ENCODE data around the gene NT5E. TPM values are rescaled to one million over a fixed set of nuclear protein-coding genes. Genes with fewer than 3 reads are reported as not detected.

Gene NT5E
- total and polyA plus RNA-seq, 4 donors: 13.5 to 51.5 (median 34.1) TPM

DNA sequence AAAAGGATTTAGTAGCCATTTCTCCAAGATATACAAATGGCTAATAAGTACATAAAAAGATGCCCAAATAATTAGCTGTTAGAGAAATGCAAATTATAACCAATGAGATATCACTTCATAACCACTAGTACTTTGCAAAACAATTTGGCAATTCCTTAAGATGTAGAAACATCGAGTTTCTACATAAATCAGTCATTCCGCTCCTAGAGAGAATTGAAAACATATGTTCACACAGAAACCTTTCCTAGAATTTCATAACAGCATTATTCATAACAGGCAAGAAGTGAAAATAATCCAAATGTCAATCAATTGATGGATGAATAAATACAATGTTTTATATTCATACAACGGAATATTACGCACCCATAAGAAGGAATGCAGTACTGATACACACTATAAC lies 20.5 kb upstream of the NT5E start:
- H3K9me3 ChIP-seq (ENCODE audit: control insufficient read depth in 4 of 4, low read length in 3 of 4): no peaks in the 10 kb centered on the region
- no peak for DNase-seq (ENCODE audit: low spot score)
- TF ChIP-seq FOXA1 (IDR thresholded peaks at IDR 0.05) (no peak), NR2F2 (IDR thresholded peaks at IDR 0.05) (no peak), SP1 (IDR thresholded peaks at IDR 0.05) (no peak), RXRA (IDR thresholded peaks at IDR 0.05) (no peak), HNF4A (conservative IDR thresholded peaks at IDR 0.05) (no peak), HNF4G (IDR thresholded peaks at IDR 0.05) (no peak), EGR1 (IDR thresholded peaks at IDR 0.05; ENCODE audit: low read depth in 2 of 2) (no peak), RAD21 (IDR thresholded peaks at IDR 0.05) (no peak), YY1 (IDR thresholded peaks at IDR 0.05) (no peak), JUND (IDR thresholded peaks at IDR 0.05) (no peak)
- TF ChIP-seq, protein P1, sequence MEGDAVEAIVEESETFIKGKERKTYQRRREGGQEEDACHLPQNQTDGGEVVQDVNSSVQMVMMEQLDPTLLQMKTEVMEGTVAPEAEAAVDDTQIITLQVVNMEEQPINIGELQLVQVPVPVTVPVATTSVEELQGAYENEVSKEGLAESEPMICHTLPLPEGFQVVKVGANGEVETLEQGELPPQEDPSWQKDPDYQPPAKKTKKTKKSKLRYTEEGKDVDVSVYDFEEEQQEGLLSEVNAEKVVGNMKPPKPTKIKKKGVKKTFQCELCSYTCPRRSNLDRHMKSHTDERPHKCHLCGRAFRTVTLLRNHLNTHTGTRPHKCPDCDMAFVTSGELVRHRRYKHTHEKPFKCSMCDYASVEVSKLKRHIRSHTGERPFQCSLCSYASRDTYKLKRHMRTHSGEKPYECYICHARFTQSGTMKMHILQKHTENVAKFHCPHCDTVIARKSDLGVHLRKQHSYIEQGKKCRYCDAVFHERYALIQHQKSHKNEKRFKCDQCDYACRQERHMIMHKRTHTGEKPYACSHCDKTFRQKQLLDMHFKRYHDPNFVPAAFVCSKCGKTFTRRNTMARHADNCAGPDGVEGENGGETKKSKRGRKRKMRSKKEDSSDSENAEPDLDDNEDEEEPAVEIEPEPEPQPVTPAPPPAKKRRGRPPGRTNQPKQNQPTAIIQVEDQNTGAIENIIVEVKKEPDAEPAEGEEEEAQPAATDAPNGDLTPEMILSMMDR (IDR thresholded peaks at IDR 0.05; ENCODE audit: low read depth, low read length, missing input control): no peak
- no peaks in the 10 kb centered on the region for H3K27me3 ChIP-seq (ENCODE audit: control insufficient read depth in 4 of 4, insufficient read depth in 4 of 4, low read length in 3 of 4)
- no peak overlapping the region for H3K27ac ChIP-seq (ENCODE audit: low read depth in 1 of 2, low read length in 2 of 2)
- no peak overlapping the region for H3K4me3 ChIP-seq (ENCODE audit: low read depth in 1 of 3, low read length in 3 of 3)
- H3K36me3 ChIP-seq (ENCODE audit: control insufficient read depth in 4 of 4, insufficient read depth in 3 of 4, low read depth in 1 of 4, low read length in 3 of 4): no peaks in the 10 kb centered on the region
- WGBS: 97% methylated on average over 4 of the region's 4 CpGs
- H3K9ac ChIP-seq (ENCODE audit: low read depth in 1 of 2, low read length in 2 of 2): no peak overlapping the region
- H3K4me1 ChIP-seq (ENCODE audit: control insufficient read depth in 4 of 4, insufficient read depth in 4 of 4, low read length in 3 of 4): no peaks in the 10 kb centered on the region

DNA sequence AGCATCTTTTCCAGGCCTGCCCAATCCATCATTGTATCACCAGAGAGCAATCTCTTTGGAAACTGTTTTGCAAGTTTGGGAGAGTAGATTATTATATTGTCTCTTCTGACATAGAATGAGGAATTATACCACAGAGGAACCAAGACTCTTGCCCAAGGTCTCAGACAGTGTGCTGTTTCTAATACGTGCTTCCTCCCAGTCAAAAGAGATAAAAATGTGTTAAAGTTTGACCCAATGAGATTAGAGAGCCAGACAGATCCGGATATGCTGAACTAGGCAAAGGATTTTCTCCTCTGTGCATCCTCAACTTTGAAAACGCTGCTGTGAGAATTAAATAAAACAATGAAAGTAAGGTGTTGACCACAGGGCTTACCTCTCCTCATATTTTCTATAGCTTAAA lies 18.6 kb upstream of the NT5E start:
- no peaks in the 10 kb centered on the region for H3K36me3 ChIP-seq (ENCODE audit: control insufficient read depth in 4 of 4, insufficient read depth in 3 of 4, low read depth in 1 of 4, low read length in 3 of 4)
- no peaks in the 10 kb centered on the region for H3K27me3 ChIP-seq (ENCODE audit: control insufficient read depth in 4 of 4, insufficient read depth in 4 of 4, low read length in 3 of 4)
- no peak for DNase-seq (ENCODE audit: low spot score)
- no peak overlapping the region for H3K27ac ChIP-seq (ENCODE audit: low read depth in 1 of 2, low read length in 2 of 2)
- no peaks in the 10 kb centered on the region for H3K9me3 ChIP-seq (ENCODE audit: control insufficient read depth in 4 of 4, low read length in 3 of 4)
- no peak for TF ChIP-seq RAD21 (IDR thresholded peaks at IDR 0.05)
- no peak for TF ChIP-seq FOXA2 (IDR thresholded peaks at IDR 0.05)
- TF ChIP-seq, protein P2, sequence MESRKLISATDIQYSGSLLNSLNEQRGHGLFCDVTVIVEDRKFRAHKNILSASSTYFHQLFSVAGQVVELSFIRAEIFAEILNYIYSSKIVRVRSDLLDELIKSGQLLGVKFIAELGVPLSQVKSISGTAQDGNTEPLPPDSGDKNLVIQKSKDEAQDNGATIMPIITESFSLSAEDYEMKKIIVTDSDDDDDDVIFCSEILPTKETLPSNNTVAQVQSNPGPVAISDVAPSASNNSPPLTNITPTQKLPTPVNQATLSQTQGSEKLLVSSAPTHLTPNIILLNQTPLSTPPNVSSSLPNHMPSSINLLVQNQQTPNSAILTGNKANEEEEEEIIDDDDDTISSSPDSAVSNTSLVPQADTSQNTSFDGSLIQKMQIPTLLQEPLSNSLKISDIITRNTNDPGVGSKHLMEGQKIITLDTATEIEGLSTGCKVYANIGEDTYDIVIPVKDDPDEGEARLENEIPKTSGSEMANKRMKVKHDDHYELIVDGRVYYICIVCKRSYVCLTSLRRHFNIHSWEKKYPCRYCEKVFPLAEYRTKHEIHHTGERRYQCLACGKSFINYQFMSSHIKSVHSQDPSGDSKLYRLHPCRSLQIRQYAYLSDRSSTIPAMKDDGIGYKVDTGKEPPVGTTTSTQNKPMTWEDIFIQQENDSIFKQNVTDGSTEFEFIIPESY (IDR thresholded peaks at IDR 0.05): no peak
- TF ChIP-seq, protein P3, sequence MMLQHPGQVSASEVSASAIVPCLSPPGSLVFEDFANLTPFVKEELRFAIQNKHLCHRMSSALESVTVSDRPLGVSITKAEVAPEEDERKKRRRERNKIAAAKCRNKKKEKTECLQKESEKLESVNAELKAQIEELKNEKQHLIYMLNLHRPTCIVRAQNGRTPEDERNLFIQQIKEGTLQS (IDR thresholded peaks at IDR 0.05): no peak
- TF ChIP-seq, protein P1 (IDR thresholded peaks at IDR 0.05; ENCODE audit: low read depth, low read length, missing input control): no peak
- no peak for TF ChIP-seq RXRA (IDR thresholded peaks at IDR 0.05)
- TF ChIP-seq SP1 (IDR thresholded peaks at IDR 0.05): no peak
- TF ChIP-seq EGR1 (IDR thresholded peaks at IDR 0.05; ENCODE audit: low read depth in 2 of 2): no peak
- TF ChIP-seq FOXA1 (IDR thresholded peaks at IDR 0.05): no peak
- TF ChIP-seq NR2F2 (IDR thresholded peaks at IDR 0.05): no peak
- TF ChIP-seq, protein P4, sequence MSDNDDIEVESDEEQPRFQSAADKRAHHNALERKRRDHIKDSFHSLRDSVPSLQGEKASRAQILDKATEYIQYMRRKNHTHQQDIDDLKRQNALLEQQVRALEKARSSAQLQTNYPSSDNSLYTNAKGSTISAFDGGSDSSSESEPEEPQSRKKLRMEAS (IDR thresholded peaks at IDR 0.05): no peak
- no peak for TF ChIP-seq JUND (IDR thresholded peaks at IDR 0.05)
- TF ChIP-seq TAF1 (conservative IDR thresholded peaks at IDR 0.05): no peak
- H3K4me3 ChIP-seq (ENCODE audit: low read depth in 1 of 3, low read length in 3 of 3): no peak overlapping the region
- no peaks in the 10 kb centered on the region for H3K4me1 ChIP-seq (ENCODE audit: control insufficient read depth in 4 of 4, insufficient read depth in 4 of 4, low read length in 3 of 4)
- no peak overlapping the region for H3K9ac ChIP-seq (ENCODE audit: low read depth in 1 of 2, low read length in 2 of 2)
- 63% methylated on average over 3 of the region's 3 CpGs for WGBS
